Measurements from ENCODE around the gene SYT1.

Gene SYT1

DNA sequence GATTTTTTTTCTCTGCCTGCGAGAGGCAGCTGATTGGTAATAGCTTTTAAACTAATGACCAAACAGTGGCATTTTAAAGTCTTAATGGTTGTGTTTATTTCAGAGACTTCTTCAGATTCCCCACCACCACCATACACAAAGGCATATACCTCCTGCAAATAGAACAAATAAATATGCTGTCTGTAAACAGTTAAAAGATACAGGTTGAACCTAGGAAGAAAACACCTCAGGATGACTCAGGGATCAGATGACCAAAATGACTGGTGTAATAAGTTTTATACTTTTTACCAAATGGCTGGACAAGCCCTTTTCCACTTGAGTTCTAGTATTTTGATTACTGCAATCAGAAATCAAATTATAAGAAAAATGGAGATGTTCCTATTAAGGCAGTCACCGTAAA is 462.1 kb downstream of the SYT1 start:
- no peak for DNase-seq (ENCODE audit: low read depth)
- no peak overlapping the region for H3K4me3 ChIP-seq (ENCODE audit: low read depth, low read length)
- TF ChIP-seq, protein P1, sequence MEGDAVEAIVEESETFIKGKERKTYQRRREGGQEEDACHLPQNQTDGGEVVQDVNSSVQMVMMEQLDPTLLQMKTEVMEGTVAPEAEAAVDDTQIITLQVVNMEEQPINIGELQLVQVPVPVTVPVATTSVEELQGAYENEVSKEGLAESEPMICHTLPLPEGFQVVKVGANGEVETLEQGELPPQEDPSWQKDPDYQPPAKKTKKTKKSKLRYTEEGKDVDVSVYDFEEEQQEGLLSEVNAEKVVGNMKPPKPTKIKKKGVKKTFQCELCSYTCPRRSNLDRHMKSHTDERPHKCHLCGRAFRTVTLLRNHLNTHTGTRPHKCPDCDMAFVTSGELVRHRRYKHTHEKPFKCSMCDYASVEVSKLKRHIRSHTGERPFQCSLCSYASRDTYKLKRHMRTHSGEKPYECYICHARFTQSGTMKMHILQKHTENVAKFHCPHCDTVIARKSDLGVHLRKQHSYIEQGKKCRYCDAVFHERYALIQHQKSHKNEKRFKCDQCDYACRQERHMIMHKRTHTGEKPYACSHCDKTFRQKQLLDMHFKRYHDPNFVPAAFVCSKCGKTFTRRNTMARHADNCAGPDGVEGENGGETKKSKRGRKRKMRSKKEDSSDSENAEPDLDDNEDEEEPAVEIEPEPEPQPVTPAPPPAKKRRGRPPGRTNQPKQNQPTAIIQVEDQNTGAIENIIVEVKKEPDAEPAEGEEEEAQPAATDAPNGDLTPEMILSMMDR (IDR thresholded peaks at IDR 0.05; ENCODE audit: control insufficient read depth, extremely low read depth, insufficient read depth) = no peak

- H3K4me3 ChIP-seq (ENCODE audit: low read depth, low read length) = no peak overlapping the region
- TF ChIP-seq, protein P1 (IDR thresholded peaks at IDR 0.05; ENCODE audit: control insufficient read depth, extremely low read depth, insufficient read depth) = no peak
- no peak for DNase-seq (ENCODE audit: low read depth)
Measured at GRCh38 chr12:79327465-79327864, 462.9 kb downstream of the SYT1 start.

DNA sequence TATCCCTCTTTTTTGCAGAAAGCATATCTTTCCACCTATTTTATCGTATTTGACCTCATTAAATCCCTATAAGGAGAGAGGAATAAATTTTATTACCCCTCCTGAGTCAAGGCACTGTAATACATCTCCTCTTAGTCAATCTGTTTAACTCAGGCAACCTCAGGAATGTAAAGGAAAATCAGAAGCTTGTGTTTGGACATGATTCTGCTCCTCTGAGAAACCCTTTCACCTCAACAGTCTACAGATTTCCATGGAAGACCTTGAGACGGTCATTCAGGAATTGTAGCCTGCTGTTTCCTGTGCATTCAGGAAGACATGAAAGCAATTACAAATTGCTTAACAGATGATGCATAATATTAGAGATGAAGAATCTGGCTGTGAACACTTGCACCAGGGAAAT is 465.4 kb downstream of the SYT1 start:
- H3K4me3 ChIP-seq (ENCODE audit: low read depth, low read length) = no peak overlapping the region
- TF ChIP-seq, protein P1 (IDR thresholded peaks at IDR 0.05; ENCODE audit: control insufficient read depth, extremely low read depth, insufficient read depth) = no peak
- no peak for DNase-seq (ENCODE audit: low read depth)

- no peak for DNase-seq (ENCODE audit: low read depth)
- no peak overlapping the region for H3K4me3 ChIP-seq (ENCODE audit: low read depth, low read length)
- TF ChIP-seq, protein P1 (IDR thresholded peaks at IDR 0.05; ENCODE audit: control insufficient read depth, extremely low read depth, insufficient read depth) = no peak
Measured at GRCh38 chr12:79331870-79332269, 467.3 kb downstream of the SYT1 start.

DNA sequence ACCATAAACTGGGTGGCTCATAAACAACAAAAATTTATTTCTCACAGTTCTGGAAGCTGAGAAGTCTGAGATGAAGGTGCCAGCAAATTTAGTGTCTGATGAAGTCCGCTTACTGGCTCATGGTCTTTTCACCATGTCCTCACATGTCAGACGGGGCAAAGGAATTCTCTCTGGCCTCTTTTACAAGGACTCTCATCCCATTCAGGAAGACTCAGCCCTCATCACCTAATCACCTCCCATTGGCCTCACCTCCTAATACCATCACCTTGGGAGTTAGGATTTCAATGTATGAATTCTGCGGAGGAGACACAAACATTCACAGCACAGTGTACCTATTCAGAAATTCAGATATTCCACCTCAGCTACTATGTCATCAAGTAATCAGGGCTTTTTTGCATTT is 468.6 kb downstream of the SYT1 start:
- TF ChIP-seq, protein P1 (IDR thresholded peaks at IDR 0.05; ENCODE audit: control insufficient read depth, extremely low read depth, insufficient read depth) = no peak
- DNase-seq (ENCODE audit: low read depth) = no peak
- no peak overlapping the region for H3K4me3 ChIP-seq (ENCODE audit: low read depth, low read length)

- DNase-seq (ENCODE audit: low read depth) = no peak
- TF ChIP-seq, protein P1 (IDR thresholded peaks at IDR 0.05; ENCODE audit: control insufficient read depth, extremely low read depth, insufficient read depth) = no peak
- H3K4me3 ChIP-seq (ENCODE audit: low read depth, low read length) = no peak overlapping the region
Measured at GRCh38 chr12:79337662-79338290, 473.2 kb downstream of the SYT1 start.
